Loucy (cell line): ENCODE results near the gene RASGRP2.

ENCODE experiments used
- H2AFZ ChIP-seq: fragments of 200-600 bp; sonication (generic); 2 replicates; pipeline ENCODE4 v1.6.0; 2016; ENCODE audit warnings: antibody characterized with exemption, mild to moderate bottlenecking, low read length, moderate library complexity
- H3F3A ChIP-seq: fragments of 200-600 bp; 2 replicates; pipeline ENCODE4 v1.6.0; 2016; ENCODE audit warnings: antibody characterized with exemption, low read depth, mild to moderate bottlenecking
- H3K27me3 ChIP-seq: fragments of 200-600 bp; sonication (generic); 2 replicates; pipeline ENCODE4 v1.6.1; 2014; ENCODE audit warnings: low read length, mild to moderate bottlenecking; ENCODE audit not compliant: insufficient read depth, poor library complexity, severe bottlenecking
- H3K36me3 ChIP-seq: fragments of 200-600 bp; sonication (generic); 2 replicates; pipeline ENCODE4 v1.6.1; 2016; ENCODE audit warnings: low read length; ENCODE audit not compliant: insufficient read depth
- H3K4me1 ChIP-seq: fragments of 200-600 bp; sonication (generic); 2 replicates; pipeline ENCODE4 v1.5.1; 2014; ENCODE audit warnings: low read length, mild to moderate bottlenecking; ENCODE audit not compliant: insufficient read depth, poor library complexity, severe bottlenecking
- H3K4me2 ChIP-seq: fragments of 200-600 bp; sonication (generic); 2 replicates; pipeline ENCODE4 v1.6.0; 2014; ENCODE audit warnings: antibody characterized with exemption, low read length, low read depth, mild to moderate bottlenecking; ENCODE audit not compliant: poor library complexity, severe bottlenecking
- H3K4me3 ChIP-seq: fragments of 200-600 bp; sonication (generic); 2 replicates; pipeline ENCODE4 v1.5.1; 2014; ENCODE audit warnings: low read length, mild to moderate bottlenecking, mixed read lengths; ENCODE audit not compliant: poor library complexity, severe bottlenecking
- H3K79me2 ChIP-seq: fragments of 200-600 bp; sonication (generic); 2 replicates; pipeline ENCODE4 v1.6.1; 2014; ENCODE audit warnings: low read length; ENCODE audit not compliant: insufficient read depth
- H3K9ac ChIP-seq: fragments of 200-600 bp; sonication (generic); 2 replicates; pipeline ENCODE4 v1.6.0; 2014; ENCODE audit warnings: mild to moderate bottlenecking, low read depth, low read length, moderate library complexity; ENCODE audit not compliant: poor library complexity, severe bottlenecking
- H3K9me2 ChIP-seq: fragments of 200-600 bp; sonication (generic); replicated peaks from 2 replicates; pipeline ENCODE4 v1.6.1; 2016; ENCODE audit warnings: low read depth, low read length, mixed read lengths
- H3K9me3 ChIP-seq: fragments of 200-600 bp; sonication (generic); 2 replicates; pipeline ENCODE4 v1.6.1; 2014; ENCODE audit warnings: mild to moderate bottlenecking, antibody characterized with exemption, low read length, low read depth; ENCODE audit not compliant: insufficient read depth
- H4K20me1 ChIP-seq: fragments of 200-600 bp; sonication (generic); 2 replicates; pipeline ENCODE4 v1.6.0; 2014; ENCODE audit warnings: antibody characterized with exemption, low read length, mild to moderate bottlenecking; ENCODE audit not compliant: insufficient read depth, poor library complexity, severe bottlenecking
- CTCF ChIP-seq: fragments of 200-600 bp; sonication (generic); conservative IDR thresholded peaks from 2 replicates; pipeline ENCODE4 v1.5.1; 2014; ENCODE audit warnings: mild to moderate bottlenecking, antibody characterized with exemption, low read length
- EZH2phosphoT487 ChIP-seq: fragments of 200-600 bp; IDR thresholded peaks from 2 replicates; pipeline ENCODE4 v1.6.1; 2018; ENCODE audit warnings: antibody characterized with exemption, mild to moderate bottlenecking, moderate library complexity, borderline replicate concordance

RASGRP2 gene

GRCh38 chr11:64724863-64725532, 18.9 kb downstream of the RASGRP2 start:
- H3K27me3 ChIP-seq: no peaks in the 10 kb centered on the region

GRCh38 chr11:64723907-64724862, 19.8 kb downstream of the RASGRP2 start:
- Histone ChIP-seq H3K4me2 (peak overlapping the region; percentile 97), H3K9ac (peak overlapping the region; percentile 90), H3K27me3 (no peaks in the 10 kb centered on the region)

More at GRCh38 chr11:64724863-64725532, 18.9 kb downstream of the RASGRP2 start:
- H3F3A ChIP-seq: no peaks in the 10 kb centered on the region
- H3K9me2 ChIP-seq: no peaks in the 10 kb centered on the region
- H3K4me2 ChIP-seq: peak overlapping the region; percentile 97
- no peaks in the 10 kb centered on the region for H3K79me2 ChIP-seq
- no peaks in the 10 kb centered on the region for H4K20me1 ChIP-seq
- peaks cover 3% of the 10 kb centered on the region; the same call in 1 of the 2 replicates for H3K36me3 ChIP-seq
- no peak overlapping the region for H3K9ac ChIP-seq
- H2AFZ ChIP-seq: no peak overlapping the region
- peaks cover 18% of the 10 kb centered on the region for H3K4me1 ChIP-seq
- H3K9me3 ChIP-seq: no peaks in the 10 kb centered on the region
- TF ChIP-seq CTCF: no peak
- no peak for TF ChIP-seq EZH2phosphoT487
- H3K4me3 ChIP-seq: no peak overlapping the region

More at GRCh38 chr11:64723907-64724862, 19.8 kb downstream of the RASGRP2 start:
- no peaks in the 10 kb centered on the region for H3K79me2 ChIP-seq
- H3K9me3 ChIP-seq: no peaks in the 10 kb centered on the region
- no peaks in the 10 kb centered on the region for H3F3A ChIP-seq
- no peaks in the 10 kb centered on the region for H3K9me2 ChIP-seq
- no peak overlapping the region for H3K4me3 ChIP-seq
- no peaks in the 10 kb centered on the region for H4K20me1 ChIP-seq
- peaks cover 3% of the 10 kb centered on the region; the same call in 1 of the 2 replicates for H3K36me3 ChIP-seq
- H2AFZ ChIP-seq: no peak overlapping the region
- no peak for TF ChIP-seq EZH2phosphoT487
- no peak for TF ChIP-seq CTCF
- peaks cover 18% of the 10 kb centered on the region for H3K4me1 ChIP-seq
